Chondrocyte (in vitro differentiated cells): ENCODE data around the gene CFAP299. TPM values are rescaled to one million over a fixed set of nuclear protein-coding genes. Genes with fewer than 3 reads are reported as not detected.
"Not testable (repeated sequence)": the region's sequence is repeated elsewhere in the genome, so short reads cannot be mapped to it uniquely, and the experiment has no call there.

Experiments
- DNase-seq: peaks from one replicate; pipeline ENCODE4 v3.0.0; 2021; ENCODE audit warnings: mixed read lengths, low spot score
- H3K27ac Mint-ChIP-seq: one replicate; pipeline ENCODE4 v1.8.0; 2021; ENCODE audit warnings: mild to moderate bottlenecking, moderate library complexity, mixed read lengths; ENCODE audit not compliant: unreplicated experiment
- H3K27me3 Mint-ChIP-seq: 2 replicates; pipeline ENCODE4 v1.8.0; 2021; ENCODE audit warnings: low read depth, mixed read lengths
- H3K36me3 Mint-ChIP-seq: 2 replicates; pipeline ENCODE4 v1.8.0; 2021; ENCODE audit warnings: low read depth, mixed read lengths
- H3K4me1 Mint-ChIP-seq: 2 replicates; pipeline ENCODE4 v1.8.0; 2021; ENCODE audit warnings: low read depth, mild to moderate bottlenecking, mixed read lengths
- H3K4me3 Mint-ChIP-seq: one replicate; pipeline ENCODE4 v1.8.0; 2021; ENCODE audit warnings: mild to moderate bottlenecking, moderate library complexity, mixed read lengths; ENCODE audit not compliant: unreplicated experiment
- H3K9me3 Mint-ChIP-seq: 2 replicates; pipeline ENCODE4 v1.8.0; 2021; ENCODE audit warnings: low read depth, mixed read lengths
- total RNA-seq: library from RNA; stranded (reverse); gene quantifications from 3 replicates; pipeline ENCODE4 v1.2.1, GENCODE V29; 2021
- TF ChIP-seq, protein P1 (sequence below): fragments of 200-600 bp; sonication (generic); IDR thresholded peaks from 2 replicates; pipeline ENCODE4 v1.5.0; 2021; ENCODE audit warnings: antibody characterized with exemption, mild to moderate bottlenecking, moderate library complexity

Gene CFAP299
- total RNA-seq, 1 donor from 2014 or later, result 0.52 TPM

DNA sequence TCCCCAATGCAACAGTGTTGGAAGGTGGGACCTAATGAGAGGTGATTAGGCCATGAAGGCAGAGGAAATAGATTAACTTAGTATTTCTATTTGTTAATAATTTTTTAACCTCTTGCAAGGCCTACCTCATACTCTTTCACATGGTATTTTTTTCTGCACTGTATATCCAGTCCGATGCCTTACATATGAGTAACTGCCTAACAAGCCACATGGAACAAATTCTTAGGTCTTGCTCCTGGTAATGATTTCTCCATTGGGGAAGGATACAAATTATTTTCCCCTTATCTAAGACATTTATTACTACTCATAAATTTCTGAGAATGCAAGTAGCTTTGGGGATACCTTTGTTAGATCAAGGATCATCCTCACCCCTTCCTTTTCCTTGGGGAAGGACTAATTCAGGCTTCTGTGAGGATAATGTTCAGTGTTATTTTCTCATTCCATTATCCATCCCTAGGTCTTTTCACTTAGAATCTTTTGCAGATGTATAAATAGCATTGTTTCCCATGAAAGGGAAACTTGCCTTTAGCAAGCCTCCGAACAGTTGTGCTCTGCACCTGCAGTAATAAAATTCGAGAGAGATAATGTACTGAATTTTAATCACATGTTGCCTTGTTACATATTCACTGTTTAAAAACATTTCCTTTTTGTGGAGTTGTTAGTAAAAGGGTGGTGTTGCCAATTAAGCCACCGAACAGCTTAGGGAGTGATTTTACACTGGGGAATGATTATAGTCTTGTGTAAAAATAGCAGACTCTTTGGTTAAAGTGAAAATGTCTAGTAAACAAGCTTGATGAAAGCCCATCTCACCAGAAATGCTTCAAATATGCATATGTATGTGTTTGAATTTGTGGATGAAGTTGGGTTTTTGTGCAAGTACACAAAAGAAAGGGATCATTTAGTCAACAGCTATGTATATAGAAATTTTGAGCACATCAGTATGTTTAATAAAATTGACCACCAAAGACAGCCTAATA is 89.9 kb downstream of the CFAP299 start:
- Mint-ChIP-seq H3K27me3 (peaks cover 22% of the 10 kb centered on the region), H3K4me1 (no peaks in the 10 kb centered on the region), H3K4me3 (no peak overlapping the region), H3K36me3 (no peaks in the 10 kb centered on the region), H3K27ac (no peak overlapping the region), H3K9me3 (no peaks in the 10 kb centered on the region)
- no peak for DNase-seq
- TF ChIP-seq, protein P1, sequence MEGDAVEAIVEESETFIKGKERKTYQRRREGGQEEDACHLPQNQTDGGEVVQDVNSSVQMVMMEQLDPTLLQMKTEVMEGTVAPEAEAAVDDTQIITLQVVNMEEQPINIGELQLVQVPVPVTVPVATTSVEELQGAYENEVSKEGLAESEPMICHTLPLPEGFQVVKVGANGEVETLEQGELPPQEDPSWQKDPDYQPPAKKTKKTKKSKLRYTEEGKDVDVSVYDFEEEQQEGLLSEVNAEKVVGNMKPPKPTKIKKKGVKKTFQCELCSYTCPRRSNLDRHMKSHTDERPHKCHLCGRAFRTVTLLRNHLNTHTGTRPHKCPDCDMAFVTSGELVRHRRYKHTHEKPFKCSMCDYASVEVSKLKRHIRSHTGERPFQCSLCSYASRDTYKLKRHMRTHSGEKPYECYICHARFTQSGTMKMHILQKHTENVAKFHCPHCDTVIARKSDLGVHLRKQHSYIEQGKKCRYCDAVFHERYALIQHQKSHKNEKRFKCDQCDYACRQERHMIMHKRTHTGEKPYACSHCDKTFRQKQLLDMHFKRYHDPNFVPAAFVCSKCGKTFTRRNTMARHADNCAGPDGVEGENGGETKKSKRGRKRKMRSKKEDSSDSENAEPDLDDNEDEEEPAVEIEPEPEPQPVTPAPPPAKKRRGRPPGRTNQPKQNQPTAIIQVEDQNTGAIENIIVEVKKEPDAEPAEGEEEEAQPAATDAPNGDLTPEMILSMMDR, result no peak

DNA sequence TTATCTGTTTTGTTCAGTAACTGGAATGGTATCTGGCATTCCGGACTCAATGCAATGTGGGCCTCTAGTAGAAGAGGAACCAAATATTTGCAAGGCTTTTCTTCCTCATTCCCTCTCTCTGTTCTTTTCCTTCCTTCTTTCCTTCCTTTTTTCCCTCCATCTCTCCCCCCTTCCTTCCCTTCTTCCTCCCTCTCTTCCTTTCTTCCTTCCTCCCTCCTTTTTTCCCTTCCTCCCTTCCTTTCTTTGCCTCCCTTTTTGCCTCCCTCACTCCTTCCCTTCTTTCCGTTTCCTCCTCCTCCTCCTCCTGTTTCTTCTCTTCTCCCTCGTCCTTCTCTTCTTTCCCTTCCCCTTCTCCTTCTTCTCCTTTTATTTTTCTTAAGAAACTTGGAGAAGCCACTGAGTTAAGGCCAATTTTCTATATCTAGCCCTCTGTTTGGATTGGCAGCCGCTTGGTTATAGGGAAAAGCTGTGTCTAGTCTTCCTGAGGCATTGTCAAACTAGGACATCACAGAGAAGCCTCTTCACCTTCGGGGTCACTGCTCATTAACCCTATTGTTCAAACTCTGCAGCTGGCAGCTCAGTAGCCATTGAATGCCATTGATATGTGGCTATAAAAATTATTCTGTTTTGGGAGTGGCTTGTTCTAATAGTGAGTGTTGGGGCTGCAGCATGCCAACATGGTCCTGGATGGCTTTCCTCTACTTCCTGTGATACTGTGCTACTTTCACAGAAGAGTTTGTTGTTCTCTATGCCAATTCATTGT is 95.9 kb downstream of the CFAP299 start:
- no peaks in the 10 kb centered on the region for H3K9me3 Mint-ChIP-seq
- H3K4me1 Mint-ChIP-seq, result no peaks in the 10 kb centered on the region
- TF ChIP-seq, protein P1, result no peak
- no peak overlapping the region for H3K27ac Mint-ChIP-seq
- no peaks in the 10 kb centered on the region for H3K36me3 Mint-ChIP-seq
- no peak for DNase-seq
- H3K4me3 Mint-ChIP-seq, result no peak overlapping the region
- H3K27me3 Mint-ChIP-seq, result peaks cover 26% of the 10 kb centered on the region

DNA sequence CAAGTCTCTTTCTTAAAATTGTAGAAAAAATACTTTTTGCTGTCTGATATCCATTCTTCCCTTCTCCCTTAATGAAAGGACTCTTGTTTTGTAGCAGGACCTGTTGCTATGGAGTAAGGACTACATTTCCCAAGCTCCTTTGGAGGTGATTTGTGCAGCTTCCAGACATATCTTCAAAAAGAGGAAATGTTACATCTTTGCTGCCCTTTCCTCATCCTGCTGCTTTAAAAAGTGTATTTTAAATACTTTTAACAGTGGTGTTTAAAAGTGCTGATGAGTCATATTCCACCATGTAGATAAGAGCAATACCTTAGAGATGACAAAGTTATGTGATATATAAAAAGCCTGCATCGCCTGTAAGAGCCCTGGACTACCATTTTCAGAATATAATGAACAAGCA is 98.7 kb downstream of the CFAP299 start:
- no peak for DNase-seq
- no peaks in the 10 kb centered on the region for H3K9me3 Mint-ChIP-seq
- no peaks in the 10 kb centered on the region for H3K4me1 Mint-ChIP-seq
- TF ChIP-seq, protein P1, result no peak
- H3K36me3 Mint-ChIP-seq, result no peaks in the 10 kb centered on the region
- H3K27me3 Mint-ChIP-seq, result peaks cover 27% of the 10 kb centered on the region
- no peak overlapping the region for H3K4me3 Mint-ChIP-seq
- H3K27ac Mint-ChIP-seq, result no peak overlapping the region

DNA sequence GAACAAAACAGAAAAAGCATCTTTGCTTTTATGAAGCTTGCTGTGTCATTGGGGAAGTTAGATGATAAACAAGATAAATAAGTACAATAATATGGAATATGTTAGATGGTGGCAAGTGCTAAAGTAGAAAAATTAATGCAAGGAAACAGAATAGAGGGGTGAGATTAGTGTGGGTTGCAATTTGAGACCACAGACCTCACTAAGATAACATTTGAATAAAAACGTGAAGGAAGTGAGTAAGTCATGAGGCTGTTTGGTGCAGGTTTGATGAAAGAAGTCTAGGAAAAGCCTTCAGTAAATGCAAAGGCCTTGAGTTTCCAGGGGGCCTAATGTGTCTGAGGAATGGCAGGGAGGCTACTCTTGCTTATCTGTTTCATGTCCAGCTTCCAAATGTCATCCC is 102.5 kb downstream of the CFAP299 start:
- TF ChIP-seq, protein P1, result no peak
- Mint-ChIP-seq H3K27ac (no peak overlapping the region), H3K4me1 (no peaks in the 10 kb centered on the region), H3K36me3 (no peaks in the 10 kb centered on the region), H3K9me3 (peaks cover 9% of the 10 kb centered on the region), H3K4me3 (no peak overlapping the region), H3K27me3 (peaks cover 23% of the 10 kb centered on the region)
- DNase-seq, result no peak

DNA sequence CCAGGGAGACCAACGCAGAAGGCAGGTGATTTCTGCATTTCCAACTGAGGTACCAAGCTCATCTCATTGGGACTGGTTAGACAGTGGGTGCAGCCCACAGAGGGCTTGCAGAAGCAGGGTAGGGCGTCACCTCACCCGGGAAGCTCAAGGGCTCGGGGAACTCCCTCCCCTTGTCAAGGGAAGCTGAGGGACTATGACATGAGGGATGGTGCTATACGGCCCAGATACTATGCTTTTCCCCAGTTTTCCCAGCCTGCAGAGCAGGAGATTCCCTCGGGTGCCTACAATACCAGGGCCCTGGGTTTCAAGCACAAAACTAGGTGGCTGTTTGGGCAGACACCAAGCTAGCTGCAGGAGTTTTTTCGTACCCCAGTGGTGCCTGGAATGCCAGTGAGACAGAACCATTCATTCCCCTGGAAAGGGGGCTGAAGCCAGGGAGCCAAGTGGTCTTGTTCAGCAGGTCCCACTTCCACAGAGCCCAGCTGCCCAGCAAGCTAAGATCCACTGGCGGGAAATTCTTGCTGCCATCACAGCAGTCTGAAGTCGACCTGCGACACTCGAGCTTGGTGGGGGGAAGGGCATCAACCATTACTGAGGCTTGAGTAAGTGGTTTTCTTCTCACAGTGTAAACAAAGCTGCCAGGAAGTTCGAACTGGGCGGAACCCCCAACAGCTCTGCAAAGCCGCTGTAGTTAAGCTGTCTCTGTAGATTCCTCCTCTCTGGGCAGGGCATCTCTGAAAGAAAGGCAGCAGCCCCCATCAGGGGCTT is 103.9 kb downstream of the CFAP299 start:
- DNase-seq, H3K4me1 Mint-ChIP-seq, H3K36me3 Mint-ChIP-seq, H3K27ac Mint-ChIP-seq, H3K4me3 Mint-ChIP-seq: not testable (repeated sequence)
- Mint-ChIP-seq H3K9me3 (peaks cover 13% of the 10 kb centered on the region), H3K27me3 (peaks cover 19% of the 10 kb centered on the region)
